Mammary epithelial cell (primary cell): ENCODE results near the gene FASLG.

Experiments
- EZH2 ChIP-seq: IDR thresholded peaks from 2 replicates; pipeline ENCODE4 v1.6.1; 2012; ENCODE audit warnings: low read length, inconsistent platforms, borderline replicate concordance
- TF ChIP-seq, protein P1 (sequence below), 2 donors: IDR thresholded peaks in 1 of 2; conservative IDR thresholded peaks in 1 of 2; 2 replicates each; pipeline ENCODE4 v1.5.1; 2011 to 2012; ENCODE audit warnings: inconsistent platforms in 2 of 2, low read length in 2 of 2, mild to moderate bottlenecking in 2 of 2, control low read depth in 1 of 2, low read depth in 1 of 2; ENCODE audit not compliant: insufficient read depth in 1 of 2; ENCODE audit errors: extremely low read depth in 1 of 2

DNA sequence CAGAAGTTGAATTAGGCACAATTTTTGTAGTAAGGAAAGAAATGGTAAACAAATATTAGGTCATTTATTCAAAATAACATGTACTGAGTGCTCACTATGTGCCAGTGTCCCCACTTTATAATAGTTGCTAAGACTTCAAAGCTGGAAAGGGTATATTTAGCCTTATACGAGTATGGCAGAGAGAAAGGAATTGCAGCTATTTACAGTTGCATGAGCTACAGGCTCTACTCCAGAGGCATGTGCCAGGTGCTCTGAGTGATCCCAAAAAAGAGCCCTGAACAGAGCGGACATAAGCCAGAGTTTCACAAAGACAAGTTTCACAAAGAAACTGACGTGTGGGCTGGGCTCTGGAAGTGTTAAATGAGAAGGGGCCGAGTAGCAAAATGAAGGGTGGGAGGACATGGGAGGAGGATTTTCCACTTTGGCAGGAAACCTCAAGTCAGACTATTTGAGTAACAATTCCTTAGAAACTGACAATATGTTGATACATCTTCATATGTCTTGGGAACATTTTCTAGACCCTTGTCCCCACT is 40.9 kb downstream of the FASLG start:
- TF ChIP-seq, protein P1, sequence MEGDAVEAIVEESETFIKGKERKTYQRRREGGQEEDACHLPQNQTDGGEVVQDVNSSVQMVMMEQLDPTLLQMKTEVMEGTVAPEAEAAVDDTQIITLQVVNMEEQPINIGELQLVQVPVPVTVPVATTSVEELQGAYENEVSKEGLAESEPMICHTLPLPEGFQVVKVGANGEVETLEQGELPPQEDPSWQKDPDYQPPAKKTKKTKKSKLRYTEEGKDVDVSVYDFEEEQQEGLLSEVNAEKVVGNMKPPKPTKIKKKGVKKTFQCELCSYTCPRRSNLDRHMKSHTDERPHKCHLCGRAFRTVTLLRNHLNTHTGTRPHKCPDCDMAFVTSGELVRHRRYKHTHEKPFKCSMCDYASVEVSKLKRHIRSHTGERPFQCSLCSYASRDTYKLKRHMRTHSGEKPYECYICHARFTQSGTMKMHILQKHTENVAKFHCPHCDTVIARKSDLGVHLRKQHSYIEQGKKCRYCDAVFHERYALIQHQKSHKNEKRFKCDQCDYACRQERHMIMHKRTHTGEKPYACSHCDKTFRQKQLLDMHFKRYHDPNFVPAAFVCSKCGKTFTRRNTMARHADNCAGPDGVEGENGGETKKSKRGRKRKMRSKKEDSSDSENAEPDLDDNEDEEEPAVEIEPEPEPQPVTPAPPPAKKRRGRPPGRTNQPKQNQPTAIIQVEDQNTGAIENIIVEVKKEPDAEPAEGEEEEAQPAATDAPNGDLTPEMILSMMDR (conservative IDR thresholded peaks at IDR 0.05 in 1 of 2, IDR thresholded peaks at IDR 0.05 in 1 of 2; ENCODE audit: extremely low read depth in 1 of 2, insufficient read depth in 1 of 2, low read depth in 1 of 2, low read length in 2 of 2) = no peak
- no peak for TF ChIP-seq EZH2
